Measurements from ENCODE around the gene SNX9.
A peak's percentile ranks its signal among the peaks of the same experiment; 100 is the strongest.

The SNX9 gene

DNA sequence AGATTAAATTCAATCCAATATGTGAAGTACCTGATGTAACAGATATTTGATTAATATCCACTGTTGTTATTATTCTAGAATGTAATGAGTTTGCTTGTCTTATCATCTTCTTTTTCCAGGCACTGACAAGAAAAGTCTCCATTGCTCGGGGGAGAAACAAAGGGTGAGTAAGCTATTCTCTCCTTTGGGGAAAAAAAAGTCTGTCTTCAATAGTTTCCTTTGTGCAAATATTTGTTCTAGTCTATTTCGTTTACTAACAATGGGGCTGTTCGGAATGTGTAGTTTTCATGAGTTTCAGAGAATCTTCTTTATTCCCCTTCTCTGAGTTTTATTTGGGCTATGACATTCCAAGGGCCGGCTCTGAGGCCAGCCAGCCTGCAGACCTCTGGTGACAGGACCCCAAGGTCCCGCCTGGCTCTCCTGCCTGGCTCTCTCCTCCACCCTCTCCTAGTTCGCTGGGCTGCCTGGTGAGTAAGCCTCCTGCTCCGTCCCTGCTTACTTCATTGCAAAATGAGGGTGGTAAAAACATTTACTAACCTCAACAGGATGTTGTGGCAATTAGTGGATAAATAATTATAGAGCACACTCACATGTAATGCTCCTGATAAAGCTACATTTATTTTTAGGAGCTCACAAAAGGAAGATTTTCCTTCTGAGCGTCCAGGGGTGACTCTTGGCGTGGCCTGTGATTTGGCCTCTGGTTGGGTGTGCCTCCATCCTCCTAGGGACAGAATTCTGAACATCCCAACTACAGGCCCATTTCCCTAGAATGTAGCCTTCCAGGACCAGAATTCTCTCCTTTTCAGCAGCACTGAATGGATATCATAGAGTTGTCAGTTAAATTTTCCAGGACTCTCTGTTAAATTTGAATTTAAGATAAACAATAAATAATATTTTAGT is 43.1 kb upstream of the SNX9 start:
- TF ChIP-seq CTCF (IDR thresholded peaks at IDR 0.05; ENCODE audit: insufficient read depth, low read depth, low read length, missing control alignments): no peak
- H3K4me3 ChIP-seq (ENCODE audit: low read length): no peak overlapping the region
- DNase-seq (ENCODE audit: low read depth): peak; percentile 65

DNA sequence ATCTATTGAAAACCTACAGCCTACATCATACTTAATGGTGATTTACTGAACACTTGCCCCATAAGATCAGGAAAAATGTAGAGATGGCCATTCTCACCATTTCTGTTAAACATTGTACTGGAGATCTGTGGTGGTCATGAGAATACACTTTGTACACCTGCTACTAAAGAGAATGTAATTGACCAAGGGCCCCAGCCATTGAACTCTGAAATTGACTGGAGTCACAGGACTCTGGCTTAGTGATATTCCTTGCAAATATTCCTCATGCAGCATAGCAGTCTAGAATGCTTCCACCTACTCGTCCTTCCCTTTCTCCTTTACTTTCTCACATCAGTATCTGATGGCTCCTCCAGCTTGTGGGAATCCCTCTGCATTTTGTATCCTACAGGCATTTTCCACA is 37.4 kb upstream of the SNX9 start:
- DNase-seq (ENCODE audit: low read depth): no peak
- TF ChIP-seq CTCF (IDR thresholded peaks at IDR 0.05; ENCODE audit: insufficient read depth, low read depth, low read length, missing control alignments): no peak
- no peak overlapping the region for H3K4me3 ChIP-seq (ENCODE audit: low read length)

- TF ChIP-seq CTCF (IDR thresholded peaks at IDR 0.05; ENCODE audit: insufficient read depth, low read depth, low read length, missing control alignments): no peak
- no peak for DNase-seq (ENCODE audit: low read depth)
- no peak overlapping the region for H3K4me3 ChIP-seq (ENCODE audit: low read length)
These were observed 36.8 kb upstream of the SNX9 start for GRCh38 chr6:157786221-157786620.

DNA sequence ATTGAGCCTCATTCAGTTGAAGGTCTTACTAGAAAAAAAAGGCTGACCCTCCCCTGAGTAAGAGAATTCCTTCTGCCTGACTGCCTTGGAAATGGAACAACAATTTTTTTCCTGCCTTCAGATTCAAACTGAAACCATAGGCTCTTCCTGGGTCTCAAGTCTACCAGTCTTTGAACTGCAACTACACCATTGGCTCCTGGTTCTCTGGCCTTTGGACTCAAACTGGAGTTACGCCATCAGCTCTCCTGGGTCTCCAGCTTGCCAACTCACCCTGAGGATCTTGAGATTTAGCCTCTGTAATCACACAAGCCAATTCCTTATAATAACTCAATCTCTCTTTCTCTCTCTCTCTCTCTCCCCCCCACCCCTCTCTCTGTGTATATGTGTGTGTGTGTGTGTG is 36.0 kb upstream of the SNX9 start:
- DNase-seq (ENCODE audit: low read depth): no peak
- TF ChIP-seq CTCF (IDR thresholded peaks at IDR 0.05; ENCODE audit: insufficient read depth, low read depth, low read length, missing control alignments): no peak
- H3K4me3 ChIP-seq (ENCODE audit: low read length): no peak overlapping the region

DNA sequence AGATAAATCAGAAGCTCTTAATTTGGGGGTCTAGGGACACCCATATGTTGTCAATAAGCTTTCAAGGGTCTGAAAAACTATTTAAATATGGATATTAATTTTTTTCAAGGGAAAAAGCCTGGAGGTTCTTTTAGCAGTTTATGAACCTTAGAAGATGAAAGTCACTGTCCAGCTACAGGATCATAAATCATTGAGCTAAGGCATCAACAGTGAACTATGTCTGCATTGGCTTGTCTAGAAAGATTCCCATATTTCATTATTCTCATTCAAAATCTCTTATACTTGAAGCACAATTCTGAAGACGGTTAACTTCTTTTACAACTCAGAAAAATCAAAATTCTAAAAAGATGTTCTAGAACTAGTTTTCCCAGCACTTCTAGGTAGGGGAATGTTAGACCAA is 34.9 kb upstream of the SNX9 start:
- no peak for DNase-seq (ENCODE audit: low read depth)
- no peak for TF ChIP-seq CTCF (IDR thresholded peaks at IDR 0.05; ENCODE audit: insufficient read depth, low read depth, low read length, missing control alignments)
- H3K4me3 ChIP-seq (ENCODE audit: low read length): no peak overlapping the region

GRCh38 chr6:157789297-157789696 is 33.7 kb upstream of the SNX9 start:
- no peak for TF ChIP-seq CTCF (IDR thresholded peaks at IDR 0.05; ENCODE audit: insufficient read depth, low read depth, low read length, missing control alignments)
- H3K4me3 ChIP-seq (ENCODE audit: low read length): no peak overlapping the region
- no peak for DNase-seq (ENCODE audit: low read depth)

DNA sequence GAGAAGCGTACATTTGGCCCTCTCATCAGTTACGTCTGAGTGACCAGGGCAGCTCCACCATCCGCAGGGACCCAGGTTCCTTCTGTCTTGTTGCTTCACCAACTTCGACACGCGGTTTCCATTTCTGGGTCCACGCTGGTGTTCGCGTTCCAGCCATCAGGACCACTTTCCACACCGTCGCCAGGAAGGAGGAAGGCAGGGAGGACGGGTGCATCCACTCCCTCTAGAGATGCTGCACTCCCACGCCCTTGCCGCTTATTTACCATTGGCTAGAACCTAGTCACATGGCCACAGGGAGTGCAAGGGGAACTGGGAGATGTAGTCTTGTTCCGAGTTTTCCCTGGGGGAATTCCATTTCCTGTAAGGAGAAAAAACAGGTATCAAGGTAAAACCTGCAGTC is 33.2 kb upstream of the SNX9 start:
- TF ChIP-seq CTCF (IDR thresholded peaks at IDR 0.05; ENCODE audit: insufficient read depth, low read depth, low read length, missing control alignments): no peak
- H3K4me3 ChIP-seq (ENCODE audit: low read length): no peak overlapping the region
- DNase-seq (ENCODE audit: low read depth): no peak
